Upper lobe of left lung (tissue), 4 donors: Measurements from ENCODE around the gene CLK4.

Source experiments
- EP300 ChIP-seq, 4 donors: sonication (generic); formaldehyde crosslinking; IDR thresholded peaks; one replicate each; pipeline ENCODE4 v1.5.1; 2017; ENCODE audit warnings: antibody characterized with exemption in 4 of 4, control low read depth in 2 of 4
- POLR2A ChIP-seq, 4 donors: fragments of 450-650 bp; IDR thresholded peaks; one replicate each; pipeline ENCODE4 v1.5.1; 2016 to 2017; ENCODE audit warnings: antibody characterized with exemption in 4 of 4, mild to moderate bottlenecking in 2 of 4
- POLR2AphosphoS5 ChIP-seq, 2 donors: sonication (generic); formaldehyde crosslinking; IDR thresholded peaks; one replicate each; pipeline ENCODE4 v1.5.1; 2017; ENCODE audit warnings: antibody characterized with exemption in 2 of 2
- TF ChIP-seq, protein P1 (sequence below), 6 experiments: fragments of 450-650 bp in 4 of 6; fragments of 200-600 bp in 2 of 6; sonication (generic) in 2 of 6; IDR thresholded peaks; one replicate each; pipeline ENCODE4 v1.5.1; 2016 to 2019; ENCODE audit warnings: antibody characterized with exemption in 6 of 6

GRCh38 chr5:178651046-178651810 lies 24.4 kb upstream of the CLK4 start:
- TF ChIP-seq, protein P1, sequence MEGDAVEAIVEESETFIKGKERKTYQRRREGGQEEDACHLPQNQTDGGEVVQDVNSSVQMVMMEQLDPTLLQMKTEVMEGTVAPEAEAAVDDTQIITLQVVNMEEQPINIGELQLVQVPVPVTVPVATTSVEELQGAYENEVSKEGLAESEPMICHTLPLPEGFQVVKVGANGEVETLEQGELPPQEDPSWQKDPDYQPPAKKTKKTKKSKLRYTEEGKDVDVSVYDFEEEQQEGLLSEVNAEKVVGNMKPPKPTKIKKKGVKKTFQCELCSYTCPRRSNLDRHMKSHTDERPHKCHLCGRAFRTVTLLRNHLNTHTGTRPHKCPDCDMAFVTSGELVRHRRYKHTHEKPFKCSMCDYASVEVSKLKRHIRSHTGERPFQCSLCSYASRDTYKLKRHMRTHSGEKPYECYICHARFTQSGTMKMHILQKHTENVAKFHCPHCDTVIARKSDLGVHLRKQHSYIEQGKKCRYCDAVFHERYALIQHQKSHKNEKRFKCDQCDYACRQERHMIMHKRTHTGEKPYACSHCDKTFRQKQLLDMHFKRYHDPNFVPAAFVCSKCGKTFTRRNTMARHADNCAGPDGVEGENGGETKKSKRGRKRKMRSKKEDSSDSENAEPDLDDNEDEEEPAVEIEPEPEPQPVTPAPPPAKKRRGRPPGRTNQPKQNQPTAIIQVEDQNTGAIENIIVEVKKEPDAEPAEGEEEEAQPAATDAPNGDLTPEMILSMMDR (IDR thresholded peaks at IDR 0.05): no peak
- TF ChIP-seq POLR2AphosphoS5 (IDR thresholded peaks at IDR 0.05): no peak
- no peak for TF ChIP-seq EP300 (IDR thresholded peaks at IDR 0.05)
- no peak for TF ChIP-seq POLR2A (IDR thresholded peaks at IDR 0.05)
